MM.1S (cell line): ENCODE results near the gene RAB21.
A peak's percentile ranks its signal among the peaks of the same experiment; 100 is the strongest.

Experiments
- CTCF ChIP-seq: fragments of 300-600 bp; sonication (generic); IDR thresholded peaks from 2 replicates; pipeline ENCODE4 v1.5.1; 2016; ENCODE audit warnings: antibody characterized with exemption, low read length, mixed read lengths
- EZH2 ChIP-seq: fragments of 300-600 bp; sonication (generic); optimal IDR thresholded peaks from 2 replicates; pipeline ENCODE3; 2017; ENCODE audit warnings: low read depth, mild to moderate bottlenecking, antibody characterized with exemption, low read length, mixed read lengths
- EZH2phosphoT487 ChIP-seq: fragments of 300-600 bp; sonication (generic); IDR thresholded peaks from 2 replicates; pipeline ENCODE4 v1.6.1; 2018; ENCODE audit warnings: antibody characterized with exemption, low read length

DNA sequence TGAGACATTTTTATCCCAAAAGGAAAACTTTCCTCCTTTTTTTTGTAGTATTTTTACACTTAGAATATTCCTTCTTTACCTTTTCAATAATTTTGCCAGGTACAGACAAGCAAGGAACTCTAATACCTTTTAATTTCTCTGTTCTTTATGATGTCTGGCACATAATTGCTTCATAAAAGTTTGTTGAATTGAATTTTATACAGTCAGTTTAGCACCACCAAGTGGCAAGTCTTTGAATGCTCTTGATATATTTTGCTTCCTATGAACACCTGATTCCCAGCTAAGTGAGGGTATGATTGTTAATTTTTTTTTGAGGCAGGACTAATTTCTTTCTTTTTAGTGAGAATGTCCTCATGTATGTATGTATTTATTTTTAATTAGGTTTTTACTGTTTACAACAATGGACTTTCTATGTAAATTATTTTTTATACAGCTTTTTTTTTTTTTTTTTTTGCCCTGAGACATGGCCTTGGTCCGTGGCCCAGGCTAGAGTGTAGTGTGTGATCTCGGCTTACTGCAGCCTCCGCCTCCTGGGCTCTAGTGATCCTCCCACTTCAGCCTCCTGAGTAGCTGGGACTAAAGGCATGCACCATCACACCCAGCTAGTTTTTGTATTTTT lies 91.8 kb downstream of the RAB21 start:
- peak; percentile 58 for TF ChIP-seq CTCF
- no peak for TF ChIP-seq EZH2phosphoT487
- TF ChIP-seq EZH2: no peak
